HG03558 (cell line): ENCODE data around the gene CLTRN.

ENCODE experiments used
- ATAC-seq: cut with Tn5 transposase; IDR thresholded peaks from one replicate; pipeline ENCODE4 v1.9.1; 2021; ENCODE audit warnings: moderate number of reproducible peaks; ENCODE audit not compliant: unreplicated experiment; ENCODE audit errors: extremely low read depth

CLTRN gene

GRCh38 chrX:15594371-15594770, 70.2 kb downstream of the CLTRN start:
- ATAC-seq: no peak

- no peak for ATAC-seq
Measured at GRCh38 chrX:15579778-15580747, 84.5 kb downstream of the CLTRN start.
